Epithelial cell of proximal tubule (primary cell): ENCODE measurements around the gene RAB11FIP4. TPM values are rescaled to one million over a fixed set of nuclear protein-coding genes. Genes with fewer than 3 reads are reported as not detected.

Experiments used
- DNase-seq: peaks from one replicate; pipeline ENCODE4 v3.0.0-alpha.2; 2011; ENCODE audit warnings: low read depth
- H3K4me3 ChIP-seq: 2 replicates; pipeline ENCODE4 v1.5.1; 2011; ENCODE audit warnings: low read depth, mild to moderate bottlenecking, low read length
- CTCF ChIP-seq: conservative IDR thresholded peaks from 2 replicates; pipeline ENCODE4 v1.5.1; 2012; ENCODE audit warnings: low read depth, mild to moderate bottlenecking, low read length
- total RNA-seq: library from RNA; depleted of rRNA; stranded (reverse); fragments of >200 nt; gene quantifications from 2 replicates; pipeline ENCODE4 v1.2.3, GENCODE V29; 2015

The RAB11FIP4 gene
- total RNA-seq, 1 donor from 2014 or later, result 15.1 TPM

GRCh38 chr17:31525801-31526549 lies 134.5 kb downstream of the RAB11FIP4 start:
- TF ChIP-seq CTCF, result peak; percentile 68
- DNase-seq, result no peak
- peak overlapping the region; percentile 22 for H3K4me3 ChIP-seq

DNA sequence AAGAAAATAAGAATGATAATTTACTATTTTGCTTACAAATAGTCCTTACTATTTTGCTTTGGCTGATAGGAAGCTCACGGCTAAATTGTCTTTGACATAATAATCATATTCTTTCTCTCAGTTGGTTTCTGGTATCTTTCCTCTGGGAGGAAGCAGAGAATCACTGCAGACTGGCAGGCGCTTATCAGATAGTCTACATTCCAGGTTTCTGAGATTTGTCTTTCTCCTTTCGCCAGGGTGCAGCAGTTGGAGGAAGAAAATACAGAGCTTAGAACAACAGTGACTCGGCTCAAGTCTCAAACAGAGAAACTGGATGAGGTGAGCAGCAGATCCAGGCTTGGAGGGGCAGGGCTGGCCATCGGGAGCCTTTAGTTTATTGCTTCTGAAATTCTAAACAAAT lies 136.1 kb downstream of the RAB11FIP4 start:
- no peak for DNase-seq
- H3K4me3 ChIP-seq, result no peak overlapping the region
- no peak for TF ChIP-seq CTCF

DNA sequence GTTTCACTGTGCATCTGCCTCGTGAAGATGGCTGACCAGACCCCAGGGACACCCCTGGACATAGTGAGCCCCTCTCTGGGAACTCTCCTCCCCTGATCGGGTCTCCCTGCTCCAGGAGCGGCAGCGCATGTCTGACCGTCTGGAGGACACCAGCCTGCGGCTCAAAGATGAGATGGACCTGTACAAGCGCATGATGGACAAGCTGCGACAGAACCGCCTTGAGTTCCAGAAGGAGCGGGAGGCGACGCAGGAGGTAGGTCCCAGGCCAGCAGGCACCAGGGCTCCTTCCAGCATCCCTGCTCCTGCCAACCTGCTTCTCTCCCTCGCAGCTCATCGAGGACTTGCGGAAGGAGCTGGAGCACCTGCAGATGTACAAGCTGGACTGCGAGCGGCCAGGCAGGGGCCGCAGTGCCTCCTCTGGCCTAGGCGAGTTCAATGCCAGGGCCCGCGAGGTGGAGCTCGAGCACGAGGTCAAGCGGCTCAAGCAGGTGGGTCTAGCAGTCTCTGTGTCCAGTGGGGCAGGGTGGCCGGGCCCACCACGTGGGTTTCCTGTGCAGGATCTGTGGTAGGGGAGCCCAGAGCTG lies 136.9 kb downstream of the RAB11FIP4 start:
- TF ChIP-seq CTCF, result no peak
- H3K4me3 ChIP-seq, result no peak overlapping the region
- DNase-seq, result no peak

GRCh38 chr17:31529841-31530251 lies 138.4 kb downstream of the RAB11FIP4 start:
- TF ChIP-seq CTCF, result no peak
- no peak for DNase-seq
- H3K4me3 ChIP-seq, result no peak overlapping the region

DNA sequence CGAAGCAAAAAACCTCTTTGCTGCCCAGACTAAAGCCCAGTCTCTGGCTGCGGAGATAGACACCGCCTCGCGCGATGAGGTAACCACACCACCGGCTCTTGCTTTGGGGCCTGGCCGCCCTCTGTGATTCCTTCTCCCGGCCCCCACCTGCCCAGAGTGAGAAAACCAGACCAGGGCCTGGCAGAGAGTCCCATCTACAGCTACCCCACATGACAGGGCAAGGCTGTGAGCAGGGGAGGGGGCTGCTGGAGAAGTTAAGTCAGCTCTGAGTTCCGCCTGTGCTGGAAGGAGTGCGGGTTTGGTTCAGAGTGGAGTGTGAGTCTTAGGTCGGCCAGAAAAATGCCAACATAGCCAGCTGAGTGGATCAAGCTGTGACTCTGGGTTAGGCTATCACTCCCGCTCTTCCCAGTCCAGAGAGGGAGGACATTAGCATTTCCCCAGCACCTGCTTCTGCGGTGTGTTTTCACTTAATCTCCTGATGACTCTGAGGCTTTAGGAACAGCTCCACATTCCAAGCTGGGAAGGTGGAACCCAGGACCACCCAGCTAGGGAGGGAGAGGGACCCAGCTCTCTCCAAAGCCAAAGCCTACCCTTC lies 139.0 kb downstream of the RAB11FIP4 start:
- DNase-seq, result no peak
- H3K4me3 ChIP-seq, result no peak overlapping the region
- TF ChIP-seq CTCF, result no peak

DNA sequence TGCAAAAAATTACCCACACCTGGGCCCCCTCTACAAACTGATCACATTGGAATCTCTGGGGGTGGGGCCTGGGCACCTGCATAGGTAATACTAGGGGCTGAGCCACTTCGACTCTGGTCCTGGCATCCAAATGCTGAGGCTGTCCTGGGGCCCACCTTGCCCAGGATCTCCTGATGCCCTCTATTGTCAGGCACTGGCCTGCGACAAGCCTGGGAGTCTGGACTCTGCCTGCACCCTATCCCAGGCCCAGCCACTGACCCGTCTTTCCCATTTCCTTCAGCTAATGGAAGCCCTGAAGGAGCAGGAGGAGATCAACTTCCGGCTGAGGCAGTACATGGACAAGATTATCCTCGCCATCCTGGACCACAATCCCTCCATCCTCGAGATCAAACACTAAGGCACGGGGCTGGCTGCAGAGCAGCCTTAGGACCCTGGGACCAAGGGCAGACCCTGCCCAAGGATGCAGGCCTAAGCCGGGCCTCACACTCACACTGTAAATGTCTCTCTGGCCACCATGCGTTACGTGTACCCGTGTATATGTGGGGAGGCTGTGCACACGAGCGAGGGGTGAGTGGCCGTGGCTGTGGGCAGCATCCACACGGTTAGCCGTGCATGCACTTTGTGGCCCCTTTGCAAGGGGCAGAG lies 140.0 kb downstream of the RAB11FIP4 start:
- H3K4me3 ChIP-seq, result no peak overlapping the region
- TF ChIP-seq CTCF, result no peak
- no peak for DNase-seq
